HEK293 (cell line): ENCODE results near the gene ZNHIT1.
"Not testable (repeated sequence)": the region's sequence is repeated elsewhere in the genome, so short reads cannot be mapped to it uniquely, and the experiment has no call there.

Experiments
- CTCF ChIA-PET: fragments of 350-600 bp; formaldehyde crosslinking; extraction: SDS; loops from one replicate; lab custom pipeline; 2021; ENCODE audit warnings: antibody characterized with exemption; lab: Yijun Ruan, JAX
- POLR2A ChIA-PET: fragments of 300-600 bp; formaldehyde crosslinking; extraction: SDS; loops from one replicate; lab custom pipeline; 2020; ENCODE audit warnings: antibody characterized with exemption, inconsistent platforms; lab: Yijun Ruan, JAX
- H3K27ac ChIP-seq: fragments of 200-500 bp; sonication (Bioruptor generic); 2 replicates; pipeline ENCODE4 v1.5.1; 2014; ENCODE audit warnings: low read depth, low read length, control low read depth, inconsistent platforms; ENCODE audit errors: extremely low read depth
- H3K36me3 ChIP-seq, 2 experiments: fragments of 200-500 bp in 1 of 2; sonication (Bioruptor generic) in 1 of 2; 1 replicate in 1 of 2; 2 replicates in 1 of 2; pipeline ENCODE4 v1.5.1; 2014 to 2017; ENCODE audit warnings: inconsistent platforms in 2 of 2, low read length in 2 of 2; ENCODE audit not compliant: control insufficient read depth in 2 of 2, insufficient read depth in 1 of 2
- H3K4me1 ChIP-seq: fragments of 200-500 bp; sonication (Bioruptor generic); 2 replicates; pipeline ENCODE4 v1.5.1; 2014; ENCODE audit warnings: mild to moderate bottlenecking, low read length, inconsistent platforms; ENCODE audit not compliant: control insufficient read depth, insufficient read depth
- H3K4me3 ChIP-seq: 2 replicates; pipeline ENCODE4 v1.5.1; 2011; ENCODE audit warnings: low read depth, mild to moderate bottlenecking, control low read depth, low read length, moderate library complexity
- H3K9me3 ChIP-seq: fragments of 200-500 bp; sonication (Bioruptor generic); 2 replicates; pipeline ENCODE4 v1.5.1; 2014; ENCODE audit warnings: low read depth, low read length, inconsistent platforms; ENCODE audit not compliant: control insufficient read depth, insufficient read depth
- CTCF ChIP-seq: fragments of 450-650 bp; formaldehyde crosslinking; IDR thresholded peaks from 2 replicates; pipeline ENCODE4 v1.5.1; 2016; ENCODE audit warnings: missing biosample characterization, missing genetic modification characterization
- EGR2 ChIP-seq: fragments of 450-650 bp; formaldehyde crosslinking; IDR thresholded peaks from 2 replicates; pipeline ENCODE4 v1.5.1; 2016; ENCODE audit warnings: low read depth, missing biosample characterization, missing genetic modification characterization
- GLIS1 ChIP-seq: fragments of 450-650 bp; formaldehyde crosslinking; IDR thresholded peaks from 2 replicates; pipeline ENCODE4 v1.5.1; 2016; ENCODE audit warnings: missing biosample characterization, missing genetic modification characterization
- INSM2 ChIP-seq: fragments of 450-650 bp; formaldehyde crosslinking; IDR thresholded peaks from 2 replicates; pipeline ENCODE4 v1.5.1; 2016; ENCODE audit warnings: missing biosample characterization, missing genetic modification characterization
- KLF16 ChIP-seq: fragments of 450-650 bp; formaldehyde crosslinking; IDR thresholded peaks from 2 replicates; pipeline ENCODE4 v1.5.1; 2017; ENCODE audit warnings: missing biosample characterization, missing genetic modification characterization
- KLF9 ChIP-seq: fragments of 450-650 bp; formaldehyde crosslinking; IDR thresholded peaks from 2 replicates; pipeline ENCODE4 v1.5.1; 2016; ENCODE audit warnings: missing biosample characterization, missing genetic modification characterization, low read depth
- SALL2 ChIP-seq: fragments of 450-650 bp; formaldehyde crosslinking; IDR thresholded peaks from 2 replicates; pipeline ENCODE4 v1.5.0; 2017; ENCODE audit warnings: missing biosample characterization, mild to moderate bottlenecking, missing genetic modification characterization, borderline replicate concordance
- SP2 ChIP-seq: fragments of 450-650 bp; formaldehyde crosslinking; IDR thresholded peaks from 2 replicates; pipeline ENCODE4 v1.5.1; 2016; ENCODE audit warnings: missing biosample characterization, missing genetic modification characterization
- WT1 ChIP-seq: fragments of 450-650 bp; formaldehyde crosslinking; IDR thresholded peaks from 2 replicates; pipeline ENCODE4 v1.5.1; 2016; ENCODE audit warnings: missing biosample characterization, missing genetic modification characterization
- ZBTB17 ChIP-seq: fragments of 450-650 bp; formaldehyde crosslinking; IDR thresholded peaks from 2 replicates; pipeline ENCODE4 v1.5.1; 2016; ENCODE audit warnings: missing biosample characterization, missing genetic modification characterization
- ZBTB20 ChIP-seq: fragments of 450-650 bp; formaldehyde crosslinking; IDR thresholded peaks from 2 replicates; pipeline ENCODE4 v1.5.1; 2016; ENCODE audit warnings: missing biosample characterization, missing genetic modification characterization
- ZFHX2 ChIP-seq: fragments of 450-650 bp; formaldehyde crosslinking; conservative IDR thresholded peaks from 2 replicates; pipeline ENCODE4 v1.5.1; 2016; ENCODE audit warnings: missing biosample characterization, missing genetic modification characterization
- ZNF155 ChIP-seq: fragments of 450-650 bp; formaldehyde crosslinking; IDR thresholded peaks from 2 replicates; pipeline ENCODE4 v1.5.1; 2016; ENCODE audit warnings: missing biosample characterization, missing genetic modification characterization
- ZNF211 ChIP-seq: fragments of 450-650 bp; formaldehyde crosslinking; IDR thresholded peaks from 2 replicates; pipeline ENCODE4 v1.5.1; 2016; ENCODE audit warnings: low read depth, missing biosample characterization, missing genetic modification characterization
- ZNF274 ChIP-seq, 2 experiments: fragments of 200-500 bp in 1 of 2; fragments of 450-650 bp in 1 of 2; sonication (Bioruptor generic) in 1 of 2; formaldehyde crosslinking in 1 of 2; IDR thresholded peaks; 2 replicates each; pipeline versions ENCODE4 v1.5.1 to v1.6.1; 2014 to 2016; ENCODE audit warnings: borderline replicate concordance in 1 of 2, inconsistent platforms in 1 of 2, low read length in 1 of 2, missing biosample characterization in 1 of 2, missing genetic modification characterization in 1 of 2
- ZNF292 ChIP-seq: fragments of 450-650 bp; formaldehyde crosslinking; IDR thresholded peaks from 2 replicates; pipeline ENCODE4 v1.5.1; 2016; ENCODE audit warnings: low read depth, missing biosample characterization, missing genetic modification characterization, borderline replicate concordance
- ZNF311 ChIP-seq: fragments of 450-650 bp; formaldehyde crosslinking; IDR thresholded peaks from 2 replicates; pipeline ENCODE4 v1.5.1; 2017; ENCODE audit warnings: missing biosample characterization, missing genetic modification characterization, borderline replicate concordance
- ZNF341 ChIP-seq: fragments of 450-650 bp; formaldehyde crosslinking; IDR thresholded peaks from 2 replicates; pipeline ENCODE4; 2016; ENCODE audit warnings: low read depth, missing biosample characterization, missing genetic modification characterization
- ZNF48 ChIP-seq: fragments of 450-650 bp; formaldehyde crosslinking; IDR thresholded peaks from 2 replicates; pipeline ENCODE4 v1.5.1; 2016; ENCODE audit warnings: missing biosample characterization, missing genetic modification characterization
- ZNF488 ChIP-seq: fragments of 450-650 bp; formaldehyde crosslinking; IDR thresholded peaks from 2 replicates; pipeline ENCODE4 v1.5.1; 2016; ENCODE audit warnings: missing biosample characterization, missing genetic modification characterization
- ZNF707 ChIP-seq: fragments of 450-650 bp; formaldehyde crosslinking; IDR thresholded peaks from 2 replicates; pipeline ENCODE4 v1.5.1; 2016; ENCODE audit warnings: missing biosample characterization, missing genetic modification characterization
- ZNF777 ChIP-seq: fragments of 450-650 bp; formaldehyde crosslinking; IDR thresholded peaks from 2 replicates; pipeline ENCODE4 v1.5.1; 2017; ENCODE audit warnings: missing biosample characterization, missing genetic modification characterization, borderline replicate concordance
- TF ChIP-seq, protein P1 (sequence below): fragments of 450-650 bp; formaldehyde crosslinking; IDR thresholded peaks from 2 replicates; pipeline ENCODE4 v1.5.1; 2017; ENCODE audit warnings: missing biosample characterization, missing genetic modification characterization

The ZNHIT1 gene

DNA sequence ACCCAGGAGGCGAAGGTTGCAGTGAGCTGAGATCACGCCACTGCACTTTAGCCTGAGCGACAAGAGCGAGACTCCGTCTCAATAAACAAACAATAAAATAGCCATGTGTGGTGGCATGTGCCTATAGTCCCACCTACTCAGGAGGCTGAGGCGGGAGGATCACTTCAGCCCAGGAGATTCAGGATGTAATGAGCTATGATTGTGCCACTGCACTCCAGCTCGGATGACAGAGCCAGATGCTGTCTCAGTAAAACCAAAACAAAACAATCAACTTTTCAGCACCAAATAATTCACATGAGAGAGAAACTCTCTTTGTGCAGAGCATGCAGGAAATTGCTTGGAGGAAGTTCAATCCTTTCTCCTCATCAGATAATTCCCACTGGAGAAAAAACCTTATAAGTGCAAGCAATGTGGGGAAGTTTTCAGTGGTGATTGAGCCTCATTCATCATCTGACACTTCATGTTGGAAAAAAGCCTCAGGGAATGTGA lies 40.3 kb downstream of the ZNHIT1 start:
- Histone ChIP-seq H3K36me3 (no peaks in the 10 kb centered on the region), H3K27ac (no peak overlapping the region), H3K4me3 (no peak overlapping the region), H3K4me1 (no peaks in the 10 kb centered on the region), H3K9me3 (no peaks in the 10 kb centered on the region)
- ChIA-PET POLR2A (no interaction called here), CTCF (interaction anchor here (0.6 to 2.1 kb wide), 5 partner anchors 15 to 168 kb away, joined by 3 to 14 read pairs (median 3); no protein-coding TSS in a partner anchor)
- peak; percentile 46 for TF ChIP-seq GLIS1
- TF ChIP-seq, protein P1, sequence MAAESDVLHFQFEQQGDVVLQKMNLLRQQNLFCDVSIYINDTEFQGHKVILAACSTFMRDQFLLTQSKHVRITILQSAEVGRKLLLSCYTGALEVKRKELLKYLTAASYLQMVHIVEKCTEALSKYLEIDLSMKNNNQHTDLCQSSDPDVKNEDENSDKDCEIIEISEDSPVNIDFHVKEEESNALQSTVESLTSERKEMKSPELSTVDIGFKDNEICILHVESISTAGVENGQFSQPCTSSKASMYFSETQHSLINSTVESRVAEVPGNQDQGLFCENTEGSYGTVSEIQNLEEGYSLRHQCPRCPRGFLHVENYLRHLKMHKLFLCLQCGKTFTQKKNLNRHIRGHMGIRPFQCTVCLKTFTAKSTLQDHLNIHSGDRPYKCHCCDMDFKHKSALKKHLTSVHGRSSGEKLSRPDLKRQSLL (tag by site-specific recombination), result peak; percentile 92
- TF ChIP-seq ZBTB17 (tag by site-specific recombination), result peak; percentile 75; the same call in 1 of the 2 replicates
- peak; percentile 15; the same call in 1 of the 2 replicates for TF ChIP-seq SP2
- TF ChIP-seq ZFHX2 (tag by site-specific recombination), result peak; percentile 35; the same call in 1 of the 2 replicates
- no peak for TF ChIP-seq ZNF311 (tag by site-specific recombination)
- 0 out of 2 replicates have a peak, but pooled peaks have one; percentile 30 for TF ChIP-seq WT1 (tag by site-specific recombination)
- TF ChIP-seq ZNF48 (tag by site-specific recombination), result no peak
- TF ChIP-seq INSM2, result 0 out of 2 replicates have a peak, but pooled peaks have one; percentile 42

DNA sequence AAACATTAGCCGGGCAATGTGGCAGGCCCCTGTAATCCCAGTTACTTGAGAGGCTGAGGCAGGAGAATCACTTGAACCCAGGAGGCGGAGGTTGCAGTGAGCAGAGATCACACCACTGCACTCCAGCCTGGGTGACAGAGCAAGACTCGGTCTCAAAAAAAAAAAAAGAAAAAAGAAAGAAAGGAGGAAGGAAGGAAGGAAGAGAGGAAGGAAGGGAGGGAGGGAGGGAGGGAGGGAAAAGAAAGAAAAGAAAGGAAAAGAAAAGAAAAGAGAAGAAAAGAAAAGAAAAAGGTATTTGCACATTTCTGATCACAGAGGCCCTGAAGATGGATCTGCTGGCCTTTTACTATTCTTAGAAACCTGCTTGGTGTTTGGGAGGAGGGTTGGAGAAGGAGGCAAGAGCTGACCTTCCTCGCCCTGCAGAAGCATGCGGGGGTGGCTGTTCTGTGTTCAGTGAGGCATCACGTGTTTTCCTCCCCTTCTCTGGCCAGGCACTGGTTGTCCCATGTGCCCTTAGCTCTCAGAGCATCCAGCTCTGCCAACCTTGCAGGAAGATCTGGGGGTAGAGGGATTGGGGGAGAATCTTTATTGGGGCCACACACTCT lies 46.2 kb downstream of the ZNHIT1 start:
- H3K27ac ChIP-seq, H3K4me1 ChIP-seq, H3K4me3 ChIP-seq, POLR2A ChIA-PET, H3K9me3 ChIP-seq, H3K36me3 ChIP-seq: not testable (repeated sequence)
- TF ChIP-seq ZNF341 (tag by site-specific recombination), result peak; percentile 79
- TF ChIP-seq ZFHX2 (tag by site-specific recombination), result peak; percentile 45; the same call in 1 of the 2 replicates
- TF ChIP-seq EGR2, result 0 out of 2 replicates have a peak, but pooled peaks have one; percentile 31
- CTCF ChIA-PET, result interaction anchor here (0.7 to 1.2 kb wide), 3 partner anchors 18 to 120 kb away, joined by 3 to 4 read pairs (median 3); no protein-coding TSS in a partner anchor

DNA sequence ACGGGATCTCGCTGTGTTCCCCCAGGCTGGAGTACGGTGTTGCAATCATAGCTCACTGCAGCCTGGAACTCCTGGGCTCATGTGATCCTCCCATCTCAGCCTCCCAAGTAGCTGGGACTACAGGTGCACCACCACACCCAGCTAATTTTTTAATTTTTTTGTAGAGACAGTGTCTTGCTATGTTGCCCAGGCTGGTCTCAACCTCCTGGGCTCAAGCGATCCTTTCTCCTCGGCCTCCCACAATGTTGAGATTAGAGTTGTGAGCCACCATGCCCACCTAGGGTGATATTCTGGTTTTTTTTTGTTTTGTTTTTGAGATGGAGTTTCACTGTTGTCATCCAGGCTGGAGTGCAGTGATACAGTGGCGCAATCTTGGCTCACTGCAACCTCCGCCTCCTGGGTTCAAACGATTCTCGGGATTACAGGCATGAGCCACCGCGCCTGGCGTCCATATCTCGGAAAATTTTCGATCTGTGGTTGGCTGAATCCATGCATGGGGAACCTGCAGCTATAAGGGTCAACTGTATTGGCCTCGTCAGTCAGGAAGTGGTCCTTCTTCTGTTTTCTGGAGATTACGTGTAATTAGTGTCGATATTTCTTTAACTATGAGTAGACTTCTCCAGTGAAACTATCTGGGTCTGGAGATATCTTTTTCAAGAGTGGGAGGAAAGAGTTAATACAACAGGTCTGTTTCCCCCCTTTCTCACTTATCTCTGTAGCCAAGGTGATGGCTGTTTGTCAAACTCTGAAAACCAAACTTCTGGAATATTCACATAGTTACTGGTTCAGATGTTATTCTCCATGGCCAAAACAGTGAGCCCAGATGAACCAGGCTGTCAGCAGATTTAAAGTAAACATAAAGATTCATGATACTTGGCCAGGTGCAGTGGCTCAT lies 47.9 kb downstream of the ZNHIT1 start:
- H3K4me1 ChIP-seq, result no peaks in the 10 kb centered on the region
- no peak overlapping the region for H3K4me3 ChIP-seq
- ChIA-PET POLR2A (interaction anchor here (0.6 kb wide), 1 partner anchor 176 kb away, joined by 3 read pairs; no protein-coding TSS in a partner anchor), CTCF (interaction anchor here (0.7 to 1.3 kb wide), 3 partner anchors 8 to 31 kb away, joined by 3 to 6 read pairs (median 3); no protein-coding TSS in a partner anchor)
- H3K36me3 ChIP-seq, result no peaks in the 10 kb centered on the region
- no peak overlapping the region for H3K27ac ChIP-seq
- H3K9me3 ChIP-seq, result no peaks in the 10 kb centered on the region
- TF ChIP-seq ZNF274 (IDR thresholded peaks at IDR 0.05; ENCODE audit: low read length), result no peak
- TF ChIP-seq ZNF274 (tag by site-specific recombination; IDR thresholded peaks at IDR 0.05; ENCODE audit: borderline replicate concordance), result no peak
- TF ChIP-seq SALL2 (tag by site-specific recombination), result no peak
- TF ChIP-seq ZNF707 (tag by site-specific recombination), result no peak
- no peak for TF ChIP-seq ZNF155 (tag by site-specific recombination)
- no peak for TF ChIP-seq ZNF211 (tag by site-specific recombination)
- TF ChIP-seq ZBTB20 (tag by site-specific recombination), result no peak
- TF ChIP-seq ZNF488, result no peak
- no peak for TF ChIP-seq ZNF292 (tag by site-specific recombination)
- TF ChIP-seq ZNF777 (tag by site-specific recombination), result no peak
- TF ChIP-seq KLF16 (tag by site-specific recombination), result no peak
- no peak for TF ChIP-seq KLF9
- TF ChIP-seq CTCF, result no peak
